ENCODE measurements around the gene WDR83. TPM values are rescaled to one million over a fixed set of nuclear protein-coding genes. Genes with fewer than 3 reads are reported as not detected.
A peak's percentile ranks its signal among the peaks of the same experiment; 100 is the strongest.

The WDR83 gene
- total RNA-seq, 1 donor from 2014 or later: 6.3 TPM

GRCh38 chr19:12668346-12668745 lies 1.7 kb downstream of the WDR83 start:
- Histone ChIP-seq H3K36me3 (ENCODE audit: control insufficient read depth in 3 of 3, insufficient read depth in 3 of 3, low read length in 3 of 3) (peaks cover 28 to 30% (median 28%) of the 10 kb centered on the region in 3 donors), H3K9ac (ENCODE audit: low read depth in 1 of 3, low read length in 3 of 3) (peak overlapping the region; percentile 96 to 99 (median 98)), H3K4me3 (ENCODE audit: low read length in 3 of 3) (peak overlapping the region; percentile 86 to 98 (median 98)), H3K27ac (ENCODE audit: low read depth, low read length) (peak overlapping the region; percentile 95), H3K27me3 (ENCODE audit: control insufficient read depth in 3 of 3, insufficient read depth in 3 of 3, low read length in 3 of 3) (no peaks in the 10 kb centered on the region), H3K9me3 (ENCODE audit: control insufficient read depth in 3 of 3, low read length in 3 of 3) (no peaks in the 10 kb centered on the region), H3K4me1 (ENCODE audit: control insufficient read depth in 3 of 3, insufficient read depth in 3 of 3, low read length in 3 of 3) (peaks cover 43 to 57% (median 45%) of the 10 kb centered on the region in 3 donors)

GRCh38 chr19:12668932-12669269 lies 2.3 kb downstream of the WDR83 start:
- peak overlapping the region; percentile 95 for H3K27ac ChIP-seq (ENCODE audit: low read depth, low read length)
- no peaks in the 10 kb centered on the region for H3K9me3 ChIP-seq (ENCODE audit: control insufficient read depth in 3 of 3, low read length in 3 of 3)
- no peaks in the 10 kb centered on the region for H3K27me3 ChIP-seq (ENCODE audit: control insufficient read depth in 3 of 3, insufficient read depth in 3 of 3, low read length in 3 of 3)
- H3K36me3 ChIP-seq (ENCODE audit: control insufficient read depth in 3 of 3, insufficient read depth in 3 of 3, low read length in 3 of 3): peaks cover 25 to 29% (median 26%) of the 10 kb centered on the region in 3 donors
- peaks cover 43 to 57% (median 45%) of the 10 kb centered on the region in 3 donors for H3K4me1 ChIP-seq (ENCODE audit: control insufficient read depth in 3 of 3, insufficient read depth in 3 of 3, low read length in 3 of 3)
- H3K9ac ChIP-seq (ENCODE audit: low read depth in 1 of 3, low read length in 3 of 3): peak overlapping the region; percentile 96 to 99 (median 98)
- peak overlapping the region; percentile 86 to 98 (median 98) for H3K4me3 ChIP-seq (ENCODE audit: low read length in 3 of 3)

GRCh38 chr19:12669270-12670158 lies 2.9 kb downstream of the WDR83 start:
- H3K27ac ChIP-seq (ENCODE audit: low read depth, low read length): peak overlapping the region; percentile 95
- H3K4me1 ChIP-seq (ENCODE audit: control insufficient read depth in 3 of 3, insufficient read depth in 3 of 3, low read length in 3 of 3): peaks cover 43 to 57% (median 45%) of the 10 kb centered on the region in 3 donors
- H3K4me3 ChIP-seq (ENCODE audit: low read length in 3 of 3): peak overlapping the region; percentile 86 to 98 (median 98)
- H3K36me3 ChIP-seq (ENCODE audit: control insufficient read depth in 3 of 3, insufficient read depth in 3 of 3, low read length in 3 of 3): peaks cover 26 to 30% (median 27%) of the 10 kb centered on the region in 3 donors
- H3K9me3 ChIP-seq (ENCODE audit: control insufficient read depth in 3 of 3, low read length in 3 of 3): no peaks in the 10 kb centered on the region
- no peaks in the 10 kb centered on the region for H3K27me3 ChIP-seq (ENCODE audit: control insufficient read depth in 3 of 3, insufficient read depth in 3 of 3, low read length in 3 of 3)
- peak overlapping the region; percentile 96 to 99 (median 98) for H3K9ac ChIP-seq (ENCODE audit: low read depth in 1 of 3, low read length in 3 of 3)

GRCh38 chr19:12670159-12670928 lies 3.7 kb downstream of the WDR83 start:
- peaks cover 42 to 49% (median 43%) of the 10 kb centered on the region in 3 donors for H3K4me1 ChIP-seq (ENCODE audit: control insufficient read depth in 3 of 3, insufficient read depth in 3 of 3, low read length in 3 of 3)
- peak overlapping the region; percentile 86 to 98 (median 98) for H3K4me3 ChIP-seq (ENCODE audit: low read length in 3 of 3)
- peak overlapping the region; percentile 95 for H3K27ac ChIP-seq (ENCODE audit: low read depth, low read length)
- H3K36me3 ChIP-seq (ENCODE audit: control insufficient read depth in 3 of 3, insufficient read depth in 3 of 3, low read length in 3 of 3): peaks cover 24 to 27% (median 25%) of the 10 kb centered on the region in 3 donors
- peak overlapping the region; percentile 96 to 99 (median 98) for H3K9ac ChIP-seq (ENCODE audit: low read depth in 1 of 3, low read length in 3 of 3)
- no peaks in the 10 kb centered on the region for H3K27me3 ChIP-seq (ENCODE audit: control insufficient read depth in 3 of 3, insufficient read depth in 3 of 3, low read length in 3 of 3)
- H3K9me3 ChIP-seq (ENCODE audit: control insufficient read depth in 3 of 3, low read length in 3 of 3): no peaks in the 10 kb centered on the region

- H3K9ac ChIP-seq (ENCODE audit: low read depth in 1 of 3, low read length in 3 of 3): no peak overlapping the region
- H3K36me3 ChIP-seq (ENCODE audit: control insufficient read depth in 3 of 3, insufficient read depth in 3 of 3, low read length in 3 of 3): peaks cover 37 to 49% (median 44%) of the 10 kb centered on the region in 3 donors
- peaks cover 22 to 29% (median 24%) of the 10 kb centered on the region in 3 donors for H3K4me1 ChIP-seq (ENCODE audit: control insufficient read depth in 3 of 3, insufficient read depth in 3 of 3, low read length in 3 of 3)
- H3K4me3 ChIP-seq (ENCODE audit: low read length in 3 of 3): no peak overlapping the region
- no peak overlapping the region for H3K27ac ChIP-seq (ENCODE audit: low read depth, low read length)
- H3K9me3 ChIP-seq (ENCODE audit: control insufficient read depth in 3 of 3, low read length in 3 of 3): no peaks in the 10 kb centered on the region
- no peaks in the 10 kb centered on the region for H3K27me3 ChIP-seq (ENCODE audit: control insufficient read depth in 3 of 3, insufficient read depth in 3 of 3, low read length in 3 of 3)
Measured at GRCh38 chr19:12672744-12673143, 6.1 kb downstream of the WDR83 start.

- Histone ChIP-seq H3K4me1 (ENCODE audit: control insufficient read depth in 3 of 3, insufficient read depth in 3 of 3, low read length in 3 of 3) (peaks cover 11 to 12% (median 12%) of the 10 kb centered on the region in 3 donors), H3K27me3 (ENCODE audit: control insufficient read depth in 3 of 3, insufficient read depth in 3 of 3, low read length in 3 of 3) (no peaks in the 10 kb centered on the region), H3K9ac (ENCODE audit: low read depth in 1 of 3, low read length in 3 of 3) (no peak overlapping the region), H3K27ac (ENCODE audit: low read depth, low read length) (no peak overlapping the region), H3K9me3 (ENCODE audit: control insufficient read depth in 3 of 3, low read length in 3 of 3) (no peaks in the 10 kb centered on the region), H3K4me3 (ENCODE audit: low read length in 3 of 3) (no peak overlapping the region), H3K36me3 (ENCODE audit: control insufficient read depth in 3 of 3, insufficient read depth in 3 of 3, low read length in 3 of 3) (peaks cover 51 to 68% (median 58%) of the 10 kb centered on the region in 3 donors)
Measured at GRCh38 chr19:12675399-12675798, 8.8 kb downstream of the WDR83 start.

GRCh38 chr19:12675940-12676339 lies 9.3 kb downstream of the WDR83 start:
- H3K4me3 ChIP-seq (ENCODE audit: low read length in 3 of 3): no peak overlapping the region
- H3K27ac ChIP-seq (ENCODE audit: low read depth, low read length): no peak overlapping the region
- H3K27me3 ChIP-seq (ENCODE audit: control insufficient read depth in 3 of 3, insufficient read depth in 3 of 3, low read length in 3 of 3): no peaks in the 10 kb centered on the region
- H3K4me1 ChIP-seq (ENCODE audit: control insufficient read depth in 3 of 3, insufficient read depth in 3 of 3, low read length in 3 of 3): peaks cover 8 to 10% (median 9%) of the 10 kb centered on the region in 3 donors
- H3K9me3 ChIP-seq (ENCODE audit: control insufficient read depth in 3 of 3, low read length in 3 of 3): no peaks in the 10 kb centered on the region
- peaks cover 51 to 68% (median 58%) of the 10 kb centered on the region in 3 donors for H3K36me3 ChIP-seq (ENCODE audit: control insufficient read depth in 3 of 3, insufficient read depth in 3 of 3, low read length in 3 of 3)
- no peak overlapping the region for H3K9ac ChIP-seq (ENCODE audit: low read depth in 1 of 3, low read length in 3 of 3)

GRCh38 chr19:12676384-12676792 lies 9.8 kb downstream of the WDR83 start:
- H3K27me3 ChIP-seq (ENCODE audit: control insufficient read depth in 3 of 3, insufficient read depth in 3 of 3, low read length in 3 of 3): no peaks in the 10 kb centered on the region
- no peak overlapping the region for H3K27ac ChIP-seq (ENCODE audit: low read depth, low read length)
- H3K4me1 ChIP-seq (ENCODE audit: control insufficient read depth in 3 of 3, insufficient read depth in 3 of 3, low read length in 3 of 3): peaks cover 8 to 14% (median 12%) of the 10 kb centered on the region in 3 donors
- no peak overlapping the region for H3K4me3 ChIP-seq (ENCODE audit: low read length in 3 of 3)
- H3K9me3 ChIP-seq (ENCODE audit: control insufficient read depth in 3 of 3, low read length in 3 of 3): no peaks in the 10 kb centered on the region
- H3K9ac ChIP-seq (ENCODE audit: low read depth in 1 of 3, low read length in 3 of 3): no peak overlapping the region
- H3K36me3 ChIP-seq (ENCODE audit: control insufficient read depth in 3 of 3, insufficient read depth in 3 of 3, low read length in 3 of 3): peaks cover 51 to 68% (median 58%) of the 10 kb centered on the region in 3 donors

GRCh38 chr19:12676928-12677327 lies 10.3 kb downstream of the WDR83 start:
- peaks cover 8 to 16% (median 12%) of the 10 kb centered on the region in 3 donors for H3K4me1 ChIP-seq (ENCODE audit: control insufficient read depth in 3 of 3, insufficient read depth in 3 of 3, low read length in 3 of 3)
- peaks cover 51 to 67% (median 58%) of the 10 kb centered on the region in 3 donors for H3K36me3 ChIP-seq (ENCODE audit: control insufficient read depth in 3 of 3, insufficient read depth in 3 of 3, low read length in 3 of 3)
- no peaks in the 10 kb centered on the region for H3K27me3 ChIP-seq (ENCODE audit: control insufficient read depth in 3 of 3, insufficient read depth in 3 of 3, low read length in 3 of 3)
- H3K9me3 ChIP-seq (ENCODE audit: control insufficient read depth in 3 of 3, low read length in 3 of 3): no peaks in the 10 kb centered on the region
- H3K27ac ChIP-seq (ENCODE audit: low read depth, low read length): no peak overlapping the region
- no peak overlapping the region for H3K4me3 ChIP-seq (ENCODE audit: low read length in 3 of 3)
- H3K9ac ChIP-seq (ENCODE audit: low read depth in 1 of 3, low read length in 3 of 3): no peak overlapping the region
